Hepatic stellate cell (primary cell): ENCODE measurements around the gene POLDIP3.
"Not testable (repeated sequence)": the region's sequence is repeated elsewhere in the genome, so short reads cannot be mapped to it uniquely, and the experiment has no call there.

Experiments used
- DNase-seq: peaks from one replicate; pipeline ENCODE4 v3.0.0; 2011; ENCODE audit warnings: low spot score

POLDIP3 gene

DNA sequence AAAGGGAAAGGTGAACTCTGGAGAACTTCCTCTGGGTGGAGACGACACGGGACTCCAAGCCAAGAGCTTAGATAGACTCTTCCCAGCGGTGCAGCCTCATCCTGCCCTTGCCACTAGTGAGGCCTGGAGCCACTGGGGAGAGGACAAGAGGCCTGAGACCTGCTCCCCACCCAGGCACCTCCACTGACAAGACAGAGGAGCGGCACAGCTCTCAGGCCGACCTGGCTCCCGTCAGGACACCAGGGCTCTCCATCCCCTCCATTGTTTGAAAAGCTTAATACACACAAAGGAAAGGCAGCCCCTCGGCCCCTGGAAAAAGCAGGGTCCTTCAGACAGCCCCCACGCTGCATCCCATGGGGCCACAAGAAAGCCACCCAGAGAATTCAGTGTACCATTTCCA, 29.6 kb downstream of the POLDIP3 start:
- no peak for DNase-seq

GRCh38 chr22:42584364-42584940, 30.2 kb downstream of the POLDIP3 start:
- no peak for DNase-seq

GRCh38 chr22:42582987-42583386, 31.7 kb downstream of the POLDIP3 start:
- no peak for DNase-seq

DNA sequence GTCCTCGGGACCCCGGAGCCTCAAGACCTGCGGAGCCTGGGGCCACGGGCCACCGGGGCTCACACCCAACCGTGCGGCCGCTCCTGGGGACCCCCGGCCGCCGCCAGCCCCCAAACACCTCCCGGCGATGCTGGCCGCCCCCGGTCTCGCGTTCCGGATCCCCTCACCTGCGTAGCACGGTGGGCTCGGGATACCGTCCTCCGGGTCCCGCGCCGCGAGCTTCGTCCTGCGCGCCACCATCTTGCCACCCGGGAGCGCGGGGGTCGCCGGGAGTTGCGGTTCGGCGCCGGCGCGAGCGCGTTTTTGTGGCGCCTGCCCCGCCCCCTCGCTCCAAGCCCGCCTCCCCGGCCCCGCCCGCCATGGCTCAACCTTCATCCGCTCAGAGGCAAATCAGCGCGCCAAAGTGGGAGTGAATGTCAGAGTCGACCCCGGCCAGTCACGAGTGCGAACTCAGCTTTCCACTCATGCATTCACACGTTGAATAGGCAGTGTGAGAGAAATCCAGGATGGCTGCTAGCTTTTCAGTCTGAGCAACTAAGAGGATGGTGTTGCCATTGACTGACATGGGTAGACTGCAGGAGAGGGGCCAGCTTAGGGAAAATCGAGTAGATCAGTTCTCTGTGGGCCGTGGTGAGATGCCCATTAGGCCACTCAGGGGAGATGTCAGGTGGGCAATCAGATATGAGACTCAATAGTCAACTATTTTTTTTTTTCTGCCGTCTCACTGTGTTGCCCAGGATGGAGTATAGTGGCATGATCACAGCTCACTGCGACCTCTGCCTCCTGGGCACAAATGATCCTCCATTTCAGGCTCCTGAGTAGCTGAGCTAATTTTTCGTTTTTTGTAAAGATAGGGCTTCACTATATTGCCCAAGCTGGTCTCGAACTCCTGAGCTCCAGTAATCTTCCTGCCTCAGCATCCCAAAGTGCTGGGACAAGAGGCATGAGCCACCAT, 32.6 kb downstream of the POLDIP3 start:
- peak; percentile 78 for DNase-seq

- DNase-seq: not testable (repeated sequence)
Measured at GRCh38 chr22:42581194-42581761, 33.4 kb downstream of the POLDIP3 start.

DNA sequence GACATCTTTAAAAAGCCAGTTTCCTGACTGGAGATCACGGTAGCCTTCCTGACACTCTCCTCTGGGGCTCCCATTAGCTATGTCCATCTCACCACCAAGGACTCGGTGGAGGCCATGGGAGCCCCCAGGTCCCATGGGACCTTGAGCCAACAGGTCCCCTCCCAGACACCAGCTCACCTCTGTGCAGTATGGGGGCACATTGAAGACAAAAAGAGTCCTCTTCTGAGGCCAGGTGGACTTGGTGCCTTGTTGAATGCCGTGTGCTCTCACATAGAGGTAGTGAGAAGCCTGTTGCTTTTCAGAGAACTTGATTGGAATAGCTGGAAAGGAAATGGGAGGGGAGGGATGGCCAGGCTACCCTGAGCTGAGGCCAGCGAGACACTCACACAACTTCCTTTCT, 34.6 kb downstream of the POLDIP3 start:
- not testable (repeated sequence) for DNase-seq

GRCh38 chr22:42577623-42578240, 37.0 kb downstream of the POLDIP3 start:
- no peak for DNase-seq

DNA sequence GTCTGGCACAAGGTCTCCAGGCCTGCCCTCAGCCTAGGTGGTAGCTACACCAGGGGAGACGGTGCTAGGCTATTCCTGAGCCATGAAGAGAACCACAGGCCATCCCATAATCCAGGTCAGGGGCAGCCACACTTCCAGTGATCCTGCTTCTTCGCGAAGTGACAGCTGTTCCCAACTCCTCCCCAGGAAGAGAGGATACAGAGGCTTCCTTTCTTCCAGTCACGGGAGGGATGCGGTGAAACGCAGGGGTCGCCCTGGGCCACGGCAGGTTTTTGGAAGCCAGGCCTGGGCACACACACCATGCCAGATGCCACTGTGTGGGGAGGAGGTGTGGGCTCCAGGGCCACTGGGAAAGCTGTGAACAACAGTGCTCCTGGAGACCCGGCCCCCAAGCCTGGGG, 37.5 kb downstream of the POLDIP3 start:
- not testable (repeated sequence) for DNase-seq

- DNase-seq: not testable (repeated sequence)
Measured at GRCh38 chr22:42575996-42576574, 38.6 kb downstream of the POLDIP3 start.

DNA sequence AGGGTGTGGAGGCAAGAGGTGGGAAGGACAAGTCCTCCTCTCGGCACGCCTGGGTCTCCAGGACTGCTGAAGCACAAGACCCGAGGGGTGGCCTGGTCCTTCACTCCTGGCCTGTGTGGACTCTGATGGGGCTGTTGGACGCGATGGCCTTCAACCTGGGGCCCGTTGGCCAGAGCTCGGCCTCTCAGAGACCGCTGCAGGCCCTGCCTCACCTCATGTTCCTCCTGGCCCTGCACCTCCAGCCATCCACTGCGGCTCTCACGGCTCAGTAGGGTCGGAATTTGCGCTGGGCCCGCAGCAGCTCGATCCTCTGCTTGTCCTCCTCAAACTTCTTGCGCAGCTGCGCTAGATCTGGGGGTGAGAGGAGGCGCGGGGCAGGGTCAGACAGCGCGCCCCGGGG, 40.2 kb downstream of the POLDIP3 start:
- not testable (repeated sequence) for DNase-seq

- DNase-seq: not testable (repeated sequence)
Measured at GRCh38 chr22:42574046-42574445, 40.6 kb downstream of the POLDIP3 start.

DNA sequence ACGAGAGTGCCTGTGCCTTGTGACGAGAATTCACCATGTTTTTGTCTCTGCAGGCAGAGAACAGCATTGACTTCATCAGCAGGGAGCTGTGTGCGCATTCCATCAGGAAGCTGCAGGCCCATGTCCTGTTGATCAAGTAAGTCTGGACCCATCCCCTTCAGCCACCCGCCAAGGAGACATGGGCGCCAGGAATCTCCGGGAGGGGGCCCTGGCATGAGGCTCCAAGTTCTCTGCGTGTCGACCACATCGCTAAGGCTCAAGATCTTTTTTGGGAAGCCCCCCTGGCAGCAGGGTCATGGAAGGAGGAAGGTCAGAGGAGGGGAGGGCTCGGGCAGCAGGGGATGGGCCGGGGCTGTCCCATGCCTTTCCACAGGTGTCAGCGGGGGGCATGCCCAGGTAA, 43.6 kb downstream of the POLDIP3 start:
- not testable (repeated sequence) for DNase-seq

- not testable (repeated sequence) for DNase-seq
Measured at GRCh38 chr22:42570580-42570979, 44.1 kb downstream of the POLDIP3 start.

DNA sequence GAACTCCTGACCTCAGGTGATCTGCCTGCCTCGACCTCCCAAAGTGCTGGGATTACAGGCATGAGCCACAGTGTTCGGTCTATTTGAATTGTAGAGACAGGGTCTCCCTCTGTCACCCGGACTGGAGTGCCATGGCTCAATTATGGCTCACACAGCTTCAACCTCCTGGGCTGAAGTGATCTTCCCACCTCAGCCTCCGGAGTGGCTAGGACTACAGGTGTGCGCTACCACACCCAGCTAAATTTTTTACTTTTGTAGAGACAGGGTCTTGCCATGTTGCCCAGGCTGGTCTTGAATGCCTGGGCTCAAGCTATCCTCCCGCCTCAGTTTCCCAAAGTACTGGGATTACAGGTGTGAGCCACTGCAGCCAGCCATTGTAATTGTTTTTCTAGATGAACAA, 46.7 kb downstream of the POLDIP3 start:
- not testable (repeated sequence) for DNase-seq

DNA sequence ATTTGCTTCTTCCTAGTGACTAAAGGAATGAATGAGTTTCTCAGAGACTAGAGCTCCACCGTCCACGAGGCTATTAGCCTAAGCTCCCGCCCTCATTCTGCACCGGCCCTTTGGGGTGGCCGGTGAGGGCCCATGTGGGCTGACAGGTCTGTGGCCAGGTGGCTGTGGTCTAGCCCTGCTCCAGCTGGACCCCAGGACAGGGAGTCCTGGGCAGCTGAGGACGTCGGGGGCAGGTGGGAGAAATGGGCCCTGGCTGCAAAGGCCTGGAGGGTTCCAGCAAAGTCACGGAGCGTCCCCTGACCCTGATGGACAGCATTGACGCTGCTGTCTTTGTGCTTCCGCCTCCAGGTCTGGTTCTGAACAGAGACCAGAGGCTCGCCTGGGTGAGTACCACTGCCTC, 48.7 kb downstream of the POLDIP3 start:
- no peak for DNase-seq

DNA sequence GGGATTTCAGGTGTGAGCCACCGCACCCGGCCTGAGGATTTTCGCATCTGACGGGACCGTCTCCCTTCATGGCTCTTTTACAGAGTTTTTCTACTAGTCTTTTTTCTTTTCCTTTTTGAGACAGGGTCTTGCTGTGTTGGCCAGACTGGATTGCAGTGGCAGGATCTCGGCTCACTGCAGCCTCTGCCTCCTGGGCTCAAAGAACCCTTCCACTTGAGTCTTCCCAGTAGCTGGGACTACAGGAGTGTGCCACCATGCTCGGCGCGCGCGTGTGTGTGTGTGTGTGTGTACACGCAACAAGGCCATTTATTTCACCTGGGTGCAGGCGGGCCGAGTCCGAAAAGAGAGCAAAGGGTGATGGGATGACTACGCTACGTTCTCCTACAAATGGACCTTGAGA, 50.0 kb downstream of the POLDIP3 start:
- no peak for DNase-seq

GRCh38 chr22:42563943-42564342, 50.7 kb downstream of the POLDIP3 start:
- not testable (repeated sequence) for DNase-seq

GRCh38 chr22:42562684-42563083, 52.0 kb downstream of the POLDIP3 start:
- no peak for DNase-seq

- no peak for DNase-seq
Measured at GRCh38 chr22:42562279-42562678, 52.4 kb downstream of the POLDIP3 start.

- DNase-seq: no peak
Measured at GRCh38 chr22:42561856-42562255, 52.8 kb downstream of the POLDIP3 start.

DNA sequence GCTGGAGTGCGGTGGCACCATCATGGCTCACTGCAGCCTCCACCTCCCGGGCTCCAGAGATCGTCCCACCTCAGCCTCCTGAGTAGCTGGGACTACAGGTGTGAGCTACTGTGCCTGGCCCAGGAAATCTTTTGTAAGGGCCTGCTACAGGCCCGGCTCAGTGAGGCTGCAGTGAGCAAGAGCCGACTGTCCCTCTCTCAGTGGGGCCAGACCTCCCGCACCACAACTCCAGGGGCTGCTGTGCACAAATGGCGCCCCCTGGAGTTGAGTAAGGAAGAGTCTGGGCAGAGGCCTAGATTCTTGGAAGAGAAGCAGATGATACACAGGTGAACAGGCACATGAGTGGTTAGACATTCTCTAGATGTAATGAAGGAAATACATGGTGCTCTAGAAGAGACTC, 53.9 kb downstream of the POLDIP3 start:
- no peak for DNase-seq

DNA sequence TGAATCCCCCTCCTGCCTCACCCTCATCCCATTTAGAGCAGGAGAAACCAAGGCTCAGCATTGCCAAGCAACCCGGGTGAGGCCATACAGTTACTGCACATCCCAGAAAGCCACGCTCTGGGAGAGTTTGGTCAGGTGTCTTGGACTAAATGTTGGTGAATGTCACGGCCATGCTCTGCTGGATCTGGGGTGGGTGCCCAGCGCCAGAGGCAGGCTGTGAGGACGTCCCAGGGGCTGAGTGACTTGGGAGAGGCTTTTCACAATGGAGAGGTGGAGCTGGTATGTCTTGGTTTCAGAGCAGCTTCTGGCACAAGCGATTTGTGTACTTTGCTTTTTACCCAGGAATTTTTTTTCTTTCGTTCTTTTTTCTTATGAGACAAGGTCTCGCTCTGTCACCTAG, 54.3 kb downstream of the POLDIP3 start:
- DNase-seq: no peak
